Neuron (in vitro differentiated cells): Measurements from ENCODE around the gene RARRES2.

Experiments used
- H2AFZ ChIP-seq: one replicate; pipeline ENCODE4 v1.6.1; 2013; ENCODE audit warnings: low read depth, mild to moderate bottlenecking, inconsistent platforms, low read length, moderate library complexity
- H3K27me3 ChIP-seq: one replicate; pipeline ENCODE4 v1.6.1; 2013; ENCODE audit warnings: low read length; ENCODE audit not compliant: insufficient read depth
- H3K36me3 ChIP-seq: one replicate; pipeline ENCODE4 v1.6.1; 2013; ENCODE audit warnings: low read length; ENCODE audit not compliant: insufficient read depth
- H3K4me1 ChIP-seq: one replicate; pipeline ENCODE4 v1.6.1; 2013; ENCODE audit warnings: low read length; ENCODE audit not compliant: insufficient read depth
- H3K4me3 ChIP-seq: 2 replicates; pipeline ENCODE4 v1.5.1; 2013; ENCODE audit warnings: mild to moderate bottlenecking, low read length, moderate library complexity
- H3K9me3 ChIP-seq: one replicate; pipeline ENCODE4 v1.6.1; 2013; ENCODE audit warnings: low read length

Gene RARRES2

DNA sequence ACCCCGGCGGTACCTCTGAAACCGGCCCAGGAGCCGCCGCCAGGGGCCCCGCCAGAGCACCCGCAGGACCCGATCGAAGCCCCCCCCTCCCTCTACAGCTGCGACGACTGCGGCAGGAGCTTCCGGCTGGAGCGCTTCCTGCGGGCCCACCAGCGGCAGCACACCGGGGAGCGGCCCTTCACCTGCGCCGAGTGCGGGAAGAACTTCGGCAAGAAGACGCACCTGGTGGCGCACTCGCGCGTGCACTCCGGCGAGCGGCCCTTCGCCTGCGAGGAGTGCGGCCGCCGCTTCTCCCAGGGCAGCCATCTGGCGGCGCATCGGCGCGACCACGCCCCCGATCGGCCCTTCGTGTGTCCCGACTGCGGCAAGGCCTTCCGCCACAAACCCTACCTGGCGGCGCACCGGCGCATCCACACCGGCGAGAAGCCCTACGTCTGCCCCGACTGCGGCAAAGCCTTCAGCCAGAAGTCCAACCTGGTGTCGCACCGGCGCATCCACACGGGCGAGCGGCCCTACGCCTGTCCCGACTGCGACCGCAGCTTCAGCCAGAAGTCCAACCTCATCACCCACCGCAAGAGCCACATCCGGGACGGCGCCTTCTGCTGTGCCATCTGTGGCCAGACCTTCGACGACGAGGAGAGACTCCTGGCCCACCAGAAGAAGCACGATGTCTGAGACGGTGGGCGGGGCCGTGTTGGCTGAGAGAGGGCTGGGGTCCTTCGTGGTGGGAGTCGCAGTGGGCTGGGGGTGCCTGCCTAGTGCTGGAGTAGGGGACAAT is 31.0 kb upstream of the RARRES2 start:
- peaks cover 25% of the 10 kb centered on the region for H3K4me1 ChIP-seq
- H3K36me3 ChIP-seq = peaks cover 41% of the 10 kb centered on the region
- H3K27me3 ChIP-seq = no peaks in the 10 kb centered on the region
- H3K9me3 ChIP-seq = no peaks in the 10 kb centered on the region
- no peak overlapping the region for H2AFZ ChIP-seq
- no peak overlapping the region for H3K4me3 ChIP-seq

DNA sequence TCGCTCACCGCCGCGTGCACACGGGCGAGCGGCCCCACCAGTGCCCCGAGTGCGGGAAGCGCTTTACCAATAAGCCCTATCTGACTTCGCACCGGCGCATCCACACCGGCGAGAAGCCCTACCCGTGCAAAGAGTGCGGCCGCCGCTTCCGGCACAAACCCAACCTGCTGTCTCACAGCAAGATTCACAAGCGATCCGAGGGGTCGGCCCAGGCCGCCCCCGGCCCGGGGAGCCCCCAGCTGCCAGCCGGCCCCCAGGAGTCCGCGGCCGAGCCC is 30.5 kb upstream of the RARRES2 start:
- H3K4me1 ChIP-seq = peaks cover 23% of the 10 kb centered on the region
- H3K36me3 ChIP-seq = peaks cover 41% of the 10 kb centered on the region
- H2AFZ ChIP-seq = no peak overlapping the region
- H3K9me3 ChIP-seq = no peaks in the 10 kb centered on the region
- no peak overlapping the region for H3K4me3 ChIP-seq
- H3K27me3 ChIP-seq = no peaks in the 10 kb centered on the region

- Histone ChIP-seq H2AFZ (no peak overlapping the region), H3K9me3 (no peaks in the 10 kb centered on the region), H3K4me1 (peaks cover 23% of the 10 kb centered on the region), H3K27me3 (no peaks in the 10 kb centered on the region), H3K36me3 (peaks cover 41% of the 10 kb centered on the region), H3K4me3 (no peak overlapping the region)
Measured at GRCh38 chr7:150371131-150371995, 29.9 kb upstream of the RARRES2 start.

DNA sequence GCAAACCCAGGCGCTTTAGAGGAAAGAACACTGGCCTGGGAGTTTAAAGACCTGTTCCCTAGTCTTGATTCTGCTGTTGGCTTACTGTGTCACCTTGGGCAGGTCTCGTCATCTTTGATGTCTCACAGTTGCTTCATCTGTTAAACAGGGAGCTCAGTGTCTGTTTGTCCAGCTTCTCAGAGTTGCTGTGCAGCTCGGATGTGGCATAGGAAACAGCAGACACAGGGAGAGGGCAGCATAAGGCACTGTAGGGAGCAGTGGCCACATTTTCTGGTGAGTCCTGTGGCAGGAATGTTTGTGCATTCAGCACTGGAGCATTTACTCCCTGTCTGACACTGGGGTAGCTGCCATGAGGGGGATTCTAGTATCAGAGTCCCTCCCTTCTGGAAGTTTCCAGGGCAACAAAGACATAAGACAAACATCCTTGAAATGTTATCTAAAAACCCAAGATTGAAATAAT is 29.2 kb upstream of the RARRES2 start:
- H3K36me3 ChIP-seq = peaks cover 41% of the 10 kb centered on the region
- no peaks in the 10 kb centered on the region for H3K9me3 ChIP-seq
- no peak overlapping the region for H2AFZ ChIP-seq
- H3K27me3 ChIP-seq = no peaks in the 10 kb centered on the region
- H3K4me1 ChIP-seq = peaks cover 23% of the 10 kb centered on the region
- H3K4me3 ChIP-seq = peak overlapping the region; percentile 91

DNA sequence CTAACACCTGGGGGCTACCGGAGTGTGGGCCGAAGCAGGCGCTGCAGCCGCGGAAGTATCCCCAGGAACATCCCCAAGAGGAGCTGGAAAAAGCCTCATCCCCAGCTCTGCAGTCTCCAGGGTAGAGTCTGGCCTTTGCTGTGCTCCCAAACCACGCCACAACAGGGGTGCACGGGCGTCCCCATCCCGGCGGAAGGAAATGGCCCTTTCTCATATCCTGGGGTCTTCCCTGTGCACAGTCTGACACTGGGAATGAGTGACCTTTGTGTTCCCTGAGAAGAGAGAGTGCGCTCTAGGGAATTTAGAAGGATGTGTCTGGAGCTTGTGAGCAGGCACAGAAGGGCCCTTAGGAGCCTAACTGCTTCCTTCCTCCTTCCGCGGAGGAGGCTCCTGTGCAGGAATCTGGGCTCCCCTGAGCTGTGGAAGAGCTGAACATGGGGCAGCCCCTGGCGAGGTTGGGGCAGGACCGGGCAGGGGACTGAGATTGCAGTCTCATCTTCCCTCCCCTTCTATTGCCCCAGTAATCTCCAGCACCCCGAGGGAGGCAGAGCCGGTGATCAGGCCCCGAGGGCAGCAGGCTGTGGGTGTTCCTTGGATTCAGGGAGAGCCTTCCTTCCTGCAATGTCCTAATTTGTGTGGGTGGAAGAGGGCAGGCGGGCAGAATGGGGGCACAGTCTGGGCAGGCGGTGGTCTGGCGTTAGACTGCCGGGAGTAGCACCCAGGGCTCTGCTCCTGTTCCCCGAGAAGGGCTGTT is 28.5 kb upstream of the RARRES2 start:
- no peaks in the 10 kb centered on the region for H3K9me3 ChIP-seq
- peaks cover 23% of the 10 kb centered on the region for H3K4me1 ChIP-seq
- H2AFZ ChIP-seq = no peak overlapping the region
- H3K27me3 ChIP-seq = no peaks in the 10 kb centered on the region
- H3K4me3 ChIP-seq = peak overlapping the region; percentile 91
- peaks cover 39% of the 10 kb centered on the region for H3K36me3 ChIP-seq

- Histone ChIP-seq H3K9me3 (no peaks in the 10 kb centered on the region), H3K27me3 (no peaks in the 10 kb centered on the region), H2AFZ (peak overlapping the region; percentile 80), H3K4me1 (peaks cover 23% of the 10 kb centered on the region), H3K4me3 (peak overlapping the region; percentile 91), H3K36me3 (peaks cover 32% of the 10 kb centered on the region)
Measured at GRCh38 chr7:150368884-150369747, 27.7 kb upstream of the RARRES2 start.

GRCh38 chr7:150368096-150368883 is 26.9 kb upstream of the RARRES2 start, which contains the start of gene REPIN1:
Gene REPIN1, plus strand, starts transcription at chr7:150368822. Its CDS starts 890 bp downstream, at chr7:150369712.
- H3K36me3 ChIP-seq = peaks cover 24% of the 10 kb centered on the region
- H2AFZ ChIP-seq = peak within 1 kb of the TSS; percentile 80
- no peaks in the 10 kb centered on the region for H3K27me3 ChIP-seq
- H3K4me3 ChIP-seq = peak within 1 kb of the TSS; percentile 91
- no peaks in the 10 kb centered on the region for H3K9me3 ChIP-seq
- peaks cover 23% of the 10 kb centered on the region for H3K4me1 ChIP-seq

GRCh38 chr7:150367677-150368095 is 26.3 kb upstream of the RARRES2 start:
- Histone ChIP-seq H3K4me1 (peaks cover 23% of the 10 kb centered on the region), H3K4me3 (peak overlapping the region; percentile 91), H3K27me3 (no peaks in the 10 kb centered on the region), H3K9me3 (no peaks in the 10 kb centered on the region), H3K36me3 (peaks cover 18% of the 10 kb centered on the region), H2AFZ (peak overlapping the region; percentile 80)

DNA sequence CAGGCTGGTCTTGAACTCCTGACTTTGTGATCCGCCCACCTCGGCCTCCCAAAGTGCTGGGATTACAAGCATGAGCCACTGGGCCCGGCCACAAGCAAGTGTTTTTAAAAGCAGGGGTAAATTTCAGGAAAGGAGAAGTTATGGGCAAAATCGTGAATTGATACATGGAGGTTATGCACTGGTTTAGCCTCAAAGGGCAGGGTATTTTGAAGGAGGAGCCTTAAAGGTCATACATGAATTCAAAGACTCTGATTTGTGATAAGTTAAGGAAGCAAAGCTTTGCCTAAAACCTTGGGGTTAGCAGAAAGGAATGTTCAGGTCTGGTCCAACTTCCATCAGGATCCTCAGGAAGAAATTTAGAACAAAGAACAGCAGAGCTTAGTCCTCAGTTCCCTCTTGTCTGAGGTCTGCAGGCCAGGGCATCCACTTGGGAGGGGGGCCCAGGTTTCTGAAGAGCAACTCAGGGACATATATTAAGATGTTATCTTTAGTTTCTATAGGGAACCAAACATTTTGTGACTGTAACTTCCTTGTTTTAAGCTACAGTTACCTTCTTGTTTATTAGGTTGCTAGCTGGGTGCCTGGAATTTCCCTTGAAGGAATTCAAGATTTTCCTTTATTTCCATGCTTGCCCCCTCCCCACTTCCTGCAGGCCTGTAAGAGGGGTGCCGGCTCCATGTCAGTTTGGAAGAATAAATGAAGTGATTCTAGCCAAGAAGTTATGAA is 24.4 kb upstream of the RARRES2 start:
- no peaks in the 10 kb centered on the region for H3K9me3 ChIP-seq
- H3K27me3 ChIP-seq = no peaks in the 10 kb centered on the region
- H3K4me3 ChIP-seq = no peak overlapping the region
- H2AFZ ChIP-seq = no peak overlapping the region
- H3K4me1 ChIP-seq = peaks cover 32% of the 10 kb centered on the region
- H3K36me3 ChIP-seq = peaks cover 4% of the 10 kb centered on the region

- Histone ChIP-seq H3K27me3 (no peaks in the 10 kb centered on the region), H3K4me3 (no peak overlapping the region), H3K36me3 (no peaks in the 10 kb centered on the region), H2AFZ (no peak overlapping the region), H3K9me3 (no peaks in the 10 kb centered on the region), H3K4me1 (peaks cover 26% of the 10 kb centered on the region)
Measured at GRCh38 chr7:150365194-150365593, 23.8 kb upstream of the RARRES2 start.

- no peak overlapping the region for H2AFZ ChIP-seq
- no peak overlapping the region for H3K4me3 ChIP-seq
- H3K9me3 ChIP-seq = no peaks in the 10 kb centered on the region
- no peaks in the 10 kb centered on the region for H3K36me3 ChIP-seq
- H3K4me1 ChIP-seq = peaks cover 20% of the 10 kb centered on the region
- no peaks in the 10 kb centered on the region for H3K27me3 ChIP-seq
Measured at GRCh38 chr7:150363872-150364271, 22.4 kb upstream of the RARRES2 start.
